Keratinocyte (primary cell): ENCODE data around the gene ELAPOR1. TPM values are rescaled to one million over a fixed set of nuclear protein-coding genes. Genes with fewer than 3 reads are reported as not detected.

Experiments used
- DNase-seq: peaks from one replicate; pipeline ENCODE4 v3.0.0-alpha.2; 2011; ENCODE audit warnings: low read depth, missing footprints, low spot score
- FAIRE-seq: peaks from 2 replicates; lab custom pipeline; 2011; peaks lifted over from hg19 to GRCh38; lab: Jason Lieb, UNC
- H2AFZ ChIP-seq: 2 replicates; pipeline ENCODE4 v1.6.0; 2012; ENCODE audit warnings: low read length, control low read depth, inconsistent platforms; ENCODE audit not compliant: control insufficient read depth
- H3K27ac ChIP-seq: 2 replicates; pipeline ENCODE4 v1.5.1; 2011; ENCODE audit warnings: low read length; ENCODE audit not compliant: control insufficient read depth, insufficient read depth
- H3K27me3 ChIP-seq: 3 replicates; pipeline ENCODE4 v1.6.0; 2011; ENCODE audit warnings: low read length; ENCODE audit not compliant: control insufficient read depth, insufficient read depth; ENCODE audit errors: extremely low read depth
- H3K36me3 ChIP-seq, 2 experiments: 2 replicates in 1 of 2; 3 replicates in 1 of 2; pipeline ENCODE4 v1.5.1; 2011; ENCODE audit warnings: low read length in 2 of 2, mild to moderate bottlenecking in 1 of 2; ENCODE audit not compliant: control insufficient read depth in 2 of 2, insufficient read depth in 2 of 2; ENCODE audit errors: extremely low read depth in 1 of 2
- H3K4me1 ChIP-seq: 3 replicates; pipeline ENCODE4 v1.5.1; 2011; ENCODE audit warnings: low read length; ENCODE audit not compliant: control insufficient read depth, insufficient read depth; ENCODE audit errors: extremely low read depth
- H3K4me2 ChIP-seq: 3 replicates; pipeline ENCODE4 v1.6.0; 2011; ENCODE audit warnings: low read depth, low read length; ENCODE audit not compliant: control insufficient read depth, insufficient read depth; ENCODE audit errors: extremely low read depth
- H3K4me3 ChIP-seq, 3 experiments: fragments of 200-600 bp in 1 of 3; sonication (generic) in 1 of 3; 2 replicates in 2 of 3; 3 replicates in 1 of 3; pipeline ENCODE4 v1.5.1; 2011 to 2016; ENCODE audit warnings: low read length in 3 of 3, mild to moderate bottlenecking in 3 of 3, control low read depth in 2 of 3, inconsistent platforms in 1 of 3, low read depth in 1 of 3, mixed read lengths in 1 of 3, mixed run types in 1 of 3, moderate library complexity in 1 of 3; ENCODE audit not compliant: control insufficient read depth in 2 of 3, insufficient read depth in 2 of 3; ENCODE audit errors: extremely low read depth in 1 of 3
- H3K79me2 ChIP-seq: 2 replicates; pipeline ENCODE4 v1.6.0; 2012; ENCODE audit warnings: low read length; ENCODE audit not compliant: control insufficient read depth, insufficient read depth
- H3K9ac ChIP-seq: 3 replicates; pipeline ENCODE4 v1.6.0; 2011; ENCODE audit warnings: low read length; ENCODE audit not compliant: control insufficient read depth, insufficient read depth; ENCODE audit errors: extremely low read depth
- H3K9me1 ChIP-seq: 3 replicates; pipeline ENCODE4 v1.6.0; 2011; ENCODE audit warnings: low read length; ENCODE audit not compliant: control insufficient read depth, insufficient read depth; ENCODE audit errors: extremely low read depth
- H3K9me3 ChIP-seq: 2 replicates; pipeline ENCODE4 v1.5.1; 2012; ENCODE audit warnings: low read depth, low read length; ENCODE audit not compliant: control insufficient read depth
- H4K20me1 ChIP-seq: 3 replicates; pipeline ENCODE4 v1.6.0; 2011; ENCODE audit warnings: low read length; ENCODE audit not compliant: control insufficient read depth, insufficient read depth; ENCODE audit errors: extremely low read depth
- EZH2 ChIP-seq: IDR thresholded peaks from one replicate; pipeline ENCODE4 v1.6.1; 2012; ENCODE audit warnings: inconsistent platforms, mild to moderate bottlenecking, low read length, moderate library complexity
- dilution Hi-C: fragments of 300-500 bp; cut with MboI; formaldehyde crosslinking; loops from one replicate; pipeline ENCODE4 v1.7.0; 2020; ENCODE audit warnings: low sequenced_read_pairs; ENCODE audit not compliant: extremely low pct_ligation_motif_present
- polyA plus RNA-seq, 5 experiments: library from polyadenylated mRNA; depleted of rRNA in 3 of 5; stranded (reverse) in 3 of 5; stranded (forward) in 1 of 5; unstranded in 1 of 5; fragments of >200 nt; gene quantifications; 1 replicate in 1 of 5; 2 replicates in 3 of 5; 3 replicates in 1 of 5; pipeline versions ENCODE4 v1.2.1 to v1.2.3, GENCODE V29; 2011 to 2012; ENCODE audit warnings: missing spikeins in 2 of 5, low read depth in 1 of 5, low replicate concordance in 1 of 5
- TF ChIP-seq, protein P1 (sequence below), 3 experiments: IDR thresholded peaks in 1 of 3; conservative IDR thresholded peaks in 1 of 3; optimal IDR thresholded peaks in 1 of 3; 2 replicates in 2 of 3; 3 replicates in 1 of 3; pipeline versions ENCODE3 to v1.5.1; 2011; ENCODE audit warnings: low read length in 3 of 3, mild to moderate bottlenecking in 3 of 3, moderate library complexity in 2 of 3, control low read depth in 1 of 3, inconsistent platforms in 1 of 3; ENCODE audit not compliant: insufficient read depth in 2 of 3; ENCODE audit errors: extremely low read depth in 1 of 3

ELAPOR1 gene
- polyA plus RNA-seq, 1 donor (not counting 4 experiments of a cell fraction or from before 2014, with no cell fraction given) = 0.24 TPM

DNA sequence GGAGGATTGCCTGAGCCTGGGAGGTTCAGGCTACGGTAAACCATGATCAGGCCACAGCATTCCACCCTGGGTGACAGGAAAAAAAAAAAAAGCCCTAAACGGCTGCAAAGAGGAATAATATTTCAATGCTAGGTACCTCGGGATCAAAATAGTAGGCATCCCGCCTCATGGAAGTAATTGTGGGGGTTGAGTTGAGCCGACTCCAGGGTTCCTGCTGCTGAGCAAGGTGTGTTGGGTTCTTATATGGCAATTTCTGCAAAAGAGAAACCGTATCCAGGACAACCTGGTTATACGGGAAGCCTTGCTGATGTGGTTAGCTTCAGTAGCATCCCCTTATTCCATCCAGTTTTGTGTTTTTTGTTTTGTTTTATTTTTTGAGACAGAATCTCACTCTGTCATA, 6.1 kb upstream of the ELAPOR1 start:
- dilution Hi-C loops = no loop called here
- FAIRE-seq (no peak), DNase-seq (no peak)
- H3K27me3 ChIP-seq = peaks cover 3% of the 10 kb centered on the region
- H3K9me1 ChIP-seq = no peaks in the 10 kb centered on the region
- no peak overlapping the region for H3K27ac ChIP-seq
- H2AFZ ChIP-seq = no peak overlapping the region
- no peak overlapping the region for H3K4me2 ChIP-seq
- no peaks in the 10 kb centered on the region for H3K79me2 ChIP-seq
- H3K36me3 ChIP-seq = no peaks in the 10 kb centered on the region
- no peaks in the 10 kb centered on the region for H3K9me3 ChIP-seq
- peaks cover 5% of the 10 kb centered on the region for H3K4me1 ChIP-seq
- H3K4me3 ChIP-seq = no peak overlapping the region
- no peak overlapping the region for H3K9ac ChIP-seq
- no peaks in the 10 kb centered on the region for H4K20me1 ChIP-seq
- TF ChIP-seq, protein P1, sequence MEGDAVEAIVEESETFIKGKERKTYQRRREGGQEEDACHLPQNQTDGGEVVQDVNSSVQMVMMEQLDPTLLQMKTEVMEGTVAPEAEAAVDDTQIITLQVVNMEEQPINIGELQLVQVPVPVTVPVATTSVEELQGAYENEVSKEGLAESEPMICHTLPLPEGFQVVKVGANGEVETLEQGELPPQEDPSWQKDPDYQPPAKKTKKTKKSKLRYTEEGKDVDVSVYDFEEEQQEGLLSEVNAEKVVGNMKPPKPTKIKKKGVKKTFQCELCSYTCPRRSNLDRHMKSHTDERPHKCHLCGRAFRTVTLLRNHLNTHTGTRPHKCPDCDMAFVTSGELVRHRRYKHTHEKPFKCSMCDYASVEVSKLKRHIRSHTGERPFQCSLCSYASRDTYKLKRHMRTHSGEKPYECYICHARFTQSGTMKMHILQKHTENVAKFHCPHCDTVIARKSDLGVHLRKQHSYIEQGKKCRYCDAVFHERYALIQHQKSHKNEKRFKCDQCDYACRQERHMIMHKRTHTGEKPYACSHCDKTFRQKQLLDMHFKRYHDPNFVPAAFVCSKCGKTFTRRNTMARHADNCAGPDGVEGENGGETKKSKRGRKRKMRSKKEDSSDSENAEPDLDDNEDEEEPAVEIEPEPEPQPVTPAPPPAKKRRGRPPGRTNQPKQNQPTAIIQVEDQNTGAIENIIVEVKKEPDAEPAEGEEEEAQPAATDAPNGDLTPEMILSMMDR (optimal IDR thresholded peaks at IDR 0.05 in 1 of 3, IDR thresholded peaks at IDR 0.05 in 1 of 3, conservative IDR thresholded peaks at IDR 0.05 in 1 of 3; ENCODE audit: extremely low read depth in 1 of 3, insufficient read depth in 2 of 3, low read length in 3 of 3) = no peak
- TF ChIP-seq EZH2 = no peak

DNA sequence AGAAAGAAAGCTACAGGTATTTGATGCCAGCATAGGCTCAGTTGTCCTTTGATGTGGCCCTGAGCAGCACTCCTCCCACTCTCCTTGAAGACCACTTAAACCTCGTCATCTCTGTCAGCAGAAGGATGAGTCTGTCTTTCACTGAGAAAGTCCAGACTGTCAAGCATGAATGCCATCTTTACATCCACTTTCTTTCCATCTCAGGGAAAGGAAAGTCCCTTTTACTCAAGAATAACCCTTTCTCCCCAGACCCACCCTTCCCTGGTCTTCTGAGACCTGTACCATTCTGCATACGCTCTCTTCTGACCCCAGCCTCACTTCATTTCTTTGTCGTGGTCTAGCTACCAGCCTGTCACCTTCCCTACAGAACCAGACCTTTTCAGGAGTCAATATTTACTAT, 4.0 kb upstream of the ELAPOR1 start:
- dilution Hi-C loops = no loop called here

More for the DNA sequence above, 4.0 kb upstream of the ELAPOR1 start:
- H3K9me3 ChIP-seq = no peaks in the 10 kb centered on the region
- no peak for TF ChIP-seq EZH2
- TF ChIP-seq, protein P1 (optimal IDR thresholded peaks at IDR 0.05 in 1 of 3, IDR thresholded peaks at IDR 0.05 in 1 of 3, conservative IDR thresholded peaks at IDR 0.05 in 1 of 3; ENCODE audit: extremely low read depth in 1 of 3, insufficient read depth in 2 of 3, low read length in 3 of 3) = no peak
- H3K9ac ChIP-seq = no peak overlapping the region
- no peak overlapping the region for H2AFZ ChIP-seq
- H3K9me1 ChIP-seq = no peaks in the 10 kb centered on the region
- H3K27me3 ChIP-seq = peaks cover 24% of the 10 kb centered on the region
- DNase-seq (no peak), FAIRE-seq (no peak)
- H3K4me1 ChIP-seq = peaks cover 9% of the 10 kb centered on the region
- H3K4me2 ChIP-seq = no peak overlapping the region
- no peak overlapping the region for H3K27ac ChIP-seq
- no peaks in the 10 kb centered on the region for H3K79me2 ChIP-seq
- H3K4me3 ChIP-seq = no peak overlapping the region
- H4K20me1 ChIP-seq = no peaks in the 10 kb centered on the region
- no peaks in the 10 kb centered on the region for H3K36me3 ChIP-seq
